PC-9 (cell line): ENCODE results near the gene CSNK1D.

ENCODE experiments used
- EZH2 ChIP-seq: fragments of 200-600 bp; sonication (generic); IDR thresholded peaks from 2 replicates; pipeline ENCODE4 v1.8.0; 2017; ENCODE audit warnings: antibody characterized with exemption, low read depth
- TF ChIP-seq, protein P1 (sequence below): fragments of 200-600 bp; sonication (generic); conservative IDR thresholded peaks from 2 replicates; pipeline ENCODE4 v1.6.1; 2017; ENCODE audit warnings: mixed run types, antibody characterized with exemption, mild to moderate bottlenecking, moderate library complexity

DNA sequence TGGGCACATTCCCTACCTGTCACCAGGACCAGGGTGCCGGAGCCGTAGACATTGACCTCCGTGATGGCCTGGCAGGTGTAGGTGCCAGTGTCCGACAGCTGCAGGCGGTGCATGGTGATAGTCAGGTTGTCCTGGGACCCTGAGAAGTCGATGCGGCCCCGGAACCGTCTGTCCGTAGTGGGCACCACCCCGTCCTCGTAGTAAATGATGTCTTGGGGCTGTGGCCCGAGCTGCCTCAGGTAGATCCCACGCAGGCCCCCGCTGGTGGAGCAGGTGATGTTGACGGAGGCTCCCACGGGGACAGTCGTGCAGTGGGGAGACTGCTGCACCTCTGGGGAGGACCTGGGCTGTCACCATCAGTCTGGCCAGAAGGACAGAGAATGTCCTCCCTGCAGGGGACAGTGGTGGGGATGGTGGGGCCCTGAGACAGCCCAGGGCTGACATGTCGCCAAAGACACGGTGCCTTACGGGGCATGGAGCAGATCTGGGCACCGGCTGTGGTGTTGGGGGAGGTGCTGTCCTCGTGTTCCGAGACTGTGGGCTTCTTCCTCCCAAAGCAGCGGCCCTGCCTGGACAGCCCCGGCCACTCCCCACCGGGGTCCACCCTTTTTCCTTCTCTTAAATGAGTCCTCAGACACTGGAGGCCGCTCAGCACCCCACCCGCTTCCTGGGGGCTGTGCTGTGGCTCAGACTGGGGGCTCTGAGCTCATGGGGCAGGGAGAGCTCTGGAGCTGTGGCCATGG lies 43.3 kb upstream of the CSNK1D start:
- TF ChIP-seq, protein P1, sequence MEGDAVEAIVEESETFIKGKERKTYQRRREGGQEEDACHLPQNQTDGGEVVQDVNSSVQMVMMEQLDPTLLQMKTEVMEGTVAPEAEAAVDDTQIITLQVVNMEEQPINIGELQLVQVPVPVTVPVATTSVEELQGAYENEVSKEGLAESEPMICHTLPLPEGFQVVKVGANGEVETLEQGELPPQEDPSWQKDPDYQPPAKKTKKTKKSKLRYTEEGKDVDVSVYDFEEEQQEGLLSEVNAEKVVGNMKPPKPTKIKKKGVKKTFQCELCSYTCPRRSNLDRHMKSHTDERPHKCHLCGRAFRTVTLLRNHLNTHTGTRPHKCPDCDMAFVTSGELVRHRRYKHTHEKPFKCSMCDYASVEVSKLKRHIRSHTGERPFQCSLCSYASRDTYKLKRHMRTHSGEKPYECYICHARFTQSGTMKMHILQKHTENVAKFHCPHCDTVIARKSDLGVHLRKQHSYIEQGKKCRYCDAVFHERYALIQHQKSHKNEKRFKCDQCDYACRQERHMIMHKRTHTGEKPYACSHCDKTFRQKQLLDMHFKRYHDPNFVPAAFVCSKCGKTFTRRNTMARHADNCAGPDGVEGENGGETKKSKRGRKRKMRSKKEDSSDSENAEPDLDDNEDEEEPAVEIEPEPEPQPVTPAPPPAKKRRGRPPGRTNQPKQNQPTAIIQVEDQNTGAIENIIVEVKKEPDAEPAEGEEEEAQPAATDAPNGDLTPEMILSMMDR: no peak
- TF ChIP-seq EZH2: no peak
